K562 (cell line): ENCODE data around the gene SIRPB2. TPM values are rescaled to one million over a fixed set of nuclear protein-coding genes. Genes with fewer than 3 reads are reported as not detected.

Experiments
- ATF1 ChIP-seq, 2 experiments: fragments of 450-650 bp in 1 of 2; IDR thresholded peaks; 2 replicates each; pipeline ENCODE4 v1.6.1; 2016; ENCODE audit warnings: missing compliant biosample characterization in 1 of 2, missing genetic modification characterization in 1 of 2
- ATF6 ChIP-seq: sonication (generic); formaldehyde crosslinking; IDR thresholded peaks from 2 replicates; pipeline ENCODE4 v1.4.0; 2020; ENCODE audit warnings: mild to moderate bottlenecking, missing genetic modification reagents
- ATF7 ChIP-seq: fragments of 450-650 bp; IDR thresholded peaks from 2 replicates; pipeline ENCODE4 v1.7.1; 2014; ENCODE audit warnings: mild to moderate bottlenecking, moderate library complexity
- C11orf30 ChIP-seq: fragments of 450-650 bp; IDR thresholded peaks from 2 replicates; pipeline ENCODE4 v1.6.1; 2016; ENCODE audit warnings: low read depth, mild to moderate bottlenecking
- CC2D1A ChIP-seq: fragments of 450-650 bp; IDR thresholded peaks from 2 replicates; pipeline ENCODE4 v1.6.1; 2017; ENCODE audit warnings: mild to moderate bottlenecking
- E2F1 ChIP-seq: sonication (generic); formaldehyde crosslinking; IDR thresholded peaks from 2 replicates; pipeline ENCODE4 v1.8.1; 2023; ENCODE audit warnings: mild to moderate bottlenecking, missing genetic modification reagents, moderate library complexity
- ERF ChIP-seq: fragments of 450-650 bp; formaldehyde crosslinking; IDR thresholded peaks from 2 replicates; pipeline ENCODE4 v1.4.0; 2020; ENCODE audit warnings: mild to moderate bottlenecking, mixed read lengths
- FOS ChIP-seq: IDR thresholded peaks from 3 replicates; pipeline ENCODE4 v1.6.1; 2011; ENCODE audit not compliant: insufficient read length; ENCODE audit errors: extremely low read depth
- JUND ChIP-seq, 2 experiments: IDR thresholded peaks; 2 replicates in 1 of 2; 3 replicates in 1 of 2; pipeline ENCODE4 v1.6.1; 2011; ENCODE audit warnings: borderline replicate concordance in 2 of 2, low read depth in 2 of 2, low read length in 2 of 2, improper control_type of control experiment in 1 of 2, missing biosample characterization in 1 of 2, missing genetic modification characterization in 1 of 2, missing genetic modification reagents in 1 of 2
- KLF10 ChIP-seq: fragments of 250-450 bp; sonication (Bioruptor Pico); IDR thresholded peaks from 2 replicates; pipeline ENCODE4 v1.6.1; 2021; ENCODE audit warnings: matching md5 sums
- LCOR ChIP-seq: sonication (generic); formaldehyde crosslinking; IDR thresholded peaks from 2 replicates; pipeline ENCODE4 v1.8.0; 2022; ENCODE audit warnings: mild to moderate bottlenecking, missing genetic modification reagents
- LEF1 ChIP-seq: fragments of 450-650 bp; IDR thresholded peaks from 2 replicates; pipeline ENCODE4 v1.6.1; 2016; ENCODE audit warnings: mild to moderate bottlenecking
- MEF2D ChIP-seq: conservative IDR thresholded peaks from 2 replicates; pipeline ENCODE4 v1.6.1; 2016; ENCODE audit warnings: low read depth, missing genetic modification characterization, missing compliant biosample characterization
- NR2C2 ChIP-seq, 2 experiments: fragments of 200-800 bp in 1 of 2; sonication (Bioruptor generic) in 1 of 2; sonication (generic) in 1 of 2; formaldehyde crosslinking in 1 of 2; IDR thresholded peaks; 2 replicates each; pipeline versions ENCODE4 v1.6.1 to v1.8.0; 2016 to 2022; ENCODE audit warnings: mild to moderate bottlenecking in 1 of 2, missing compliant biosample characterization in 1 of 2, missing genetic modification characterization in 1 of 2, missing genetic modification reagents in 1 of 2
- PHF8 ChIP-seq: fragments of 200-600 bp; sonication (generic); IDR thresholded peaks from 2 replicates; pipeline ENCODE4 v1.6.1; 2012; ENCODE audit warnings: mixed run types, mild to moderate bottlenecking, inconsistent platforms, low read length, moderate library complexity, borderline replicate concordance
- POLR2AphosphoS2 ChIP-seq: IDR thresholded peaks from 2 replicates; pipeline ENCODE4 v1.6.1; 2012; ENCODE audit warnings: low read length, improper control_type of control experiment
- TAF15 ChIP-seq: fragments of 200-400 bp; formaldehyde crosslinking; IDR thresholded peaks from 2 replicates; pipeline ENCODE4 v1.6.1; 2017; ENCODE audit warnings: mild to moderate bottlenecking, low read depth, low read length, moderate library complexity
- TCF3 ChIP-seq: sonication (generic); formaldehyde crosslinking; IDR thresholded peaks from 2 replicates; pipeline ENCODE4 v1.4.0; 2020; ENCODE audit warnings: mild to moderate bottlenecking, missing genetic modification reagents
- TEAD4 ChIP-seq, 2 experiments: sonication (generic) in 1 of 2; formaldehyde crosslinking in 1 of 2; IDR thresholded peaks; 2 replicates each; pipeline versions ENCODE4 v1.6.1 to v1.8.0; 2012 to 2022; ENCODE audit warnings: borderline replicate concordance in 1 of 2, inconsistent platforms in 1 of 2, low read length in 1 of 2, mild to moderate bottlenecking in 1 of 2, missing genetic modification reagents in 1 of 2
- TRIM24 ChIP-seq, 2 experiments: fragments of 450-650 bp; IDR thresholded peaks; 2 replicates each; pipeline ENCODE4 v1.6.1; 2016
- ZFP36 ChIP-seq: fragments of 150-350 bp; IDR thresholded peaks from 2 replicates; pipeline ENCODE4 v1.6.1; 2018; ENCODE audit warnings: low read length, low read depth; ENCODE audit not compliant: partially characterized antibody
- ZNF146 ChIP-seq: IDR thresholded peaks from one replicate; pipeline ENCODE4 v1.6.1; 2018; ENCODE audit warnings: missing compliant biosample characterization; ENCODE audit not compliant: unreplicated experiment
- ZNF263 ChIP-seq: sonication (generic); formaldehyde crosslinking; IDR thresholded peaks from 2 replicates; pipeline ENCODE4 v1.8.0; 2022; ENCODE audit warnings: mild to moderate bottlenecking, missing genetic modification reagents, borderline replicate concordance
- ZNF324 ChIP-seq: fragments of 250-450 bp; sonication (Bioruptor Pico); IDR thresholded peaks from 2 replicates; pipeline ENCODE4 v1.4.0; 2020; ENCODE audit warnings: mild to moderate bottlenecking
- ZNF830 ChIP-seq: fragments of 250-450 bp; sonication (Bioruptor Pico); IDR thresholded peaks from 2 replicates; pipeline ENCODE4 v1.5.0; 2021; ENCODE audit warnings: mild to moderate bottlenecking
- polyA plus RNA-seq, 8 experiments: library from polyadenylated mRNA; depleted of rRNA in 4 of 8; stranded (reverse) in 5 of 8; unstranded in 3 of 8; fragments of >200 nt; fragmentation: Nextera tagmentation in 2 of 8; fragmentation: Illumina TruSeq in 1 of 8; extraction: Ambion mirVana in 2 of 8; extraction: Trizol in 1 of 8; gene quantifications; 2 replicates each; pipeline versions ENCODE4 v1.2.1 to v1.2.3, GENCODE V29; 2011 to 2014; ENCODE audit warnings: inconsistent platforms in 1 of 8, missing spikeins in 1 of 8
- total RNA-seq, 7 experiments: library from RNA; depleted of rRNA in 6 of 7; stranded (reverse); fragments of >200 nt in 6 of 7; fragmentation: Illumina TruSeq in 2 of 7; extraction: Trizol in 2 of 7; gene quantifications; 2 replicates each; pipeline versions ENCODE4 v1.2.1 to v1.2.3, GENCODE V29; 2011 to 2021; ENCODE audit warnings: low replicate concordance in 1 of 7

Gene SIRPB2
- total and polyA plus RNA-seq, 9 of the 15 experiments (the other 6 are each of a cell fraction or from before 2014, with no cell fraction given) = 0.07 TPM; not detected in 7

- TF ChIP-seq ERF (CRISPR knock-in tag) (0 out of 2 replicates have a peak, but pooled peaks have one; percentile 31), TRIM24 (IDR thresholded peaks at IDR 0.05) (peak in 1 of 2 experiments; percentile 53; a peak in 2 of 4 replicates), KLF10 (CRISPR knock-in tag) (no peak), ATF6 (peak; percentile 41; the same call in 1 of the 2 replicates), ZNF146 (CRISPR knock-in tag) (no peak), LCOR (CRISPR knock-in tag) (peak; percentile 91; the same call in 1 of the 2 replicates), FOS (peak; percentile 69), ZNF263 (peak; percentile 51; the same call in 1 of the 2 replicates), CC2D1A (peak; percentile 75; the same call in 1 of the 2 replicates), C11orf30 (0 out of 2 replicates have a peak, but pooled peaks have one; percentile 4), ZNF830 (no peak), E2F1 (peak; percentile 96), PHF8 (peak; percentile 54; the same call in 1 of the 2 replicates), JUND (IDR thresholded peaks at IDR 0.05; ENCODE audit: borderline replicate concordance, low read depth, low read length) (peak; percentile 13; the same call in 1 of the 2 replicates), JUND (tag; IDR thresholded peaks at IDR 0.05; ENCODE audit: borderline replicate concordance, low read depth, low read length) (no peak), ZNF324 (no peak), ATF7 (peak; percentile 54; the same call in 1 of the 2 replicates), TCF3 (CRISPR knock-in tag) (peak; percentile 64), TAF15 (no peak), TEAD4 (IDR thresholded peaks at IDR 0.05; ENCODE audit: low read length) (peak; percentile 44; the same call in 1 of the 2 replicates), TEAD4 (CRISPR knock-in tag; IDR thresholded peaks at IDR 0.05; ENCODE audit: borderline replicate concordance) (no peak), NR2C2 (CRISPR knock-in tag; IDR thresholded peaks at IDR 0.05) (no peak), NR2C2 (tag; IDR thresholded peaks at IDR 0.05) (no peak; the same call in 1 of the 2 replicates), LEF1 (peak; percentile 43; the same call in 1 of the 2 replicates), ZFP36 (peak; percentile 70), POLR2AphosphoS2 (0 out of 2 replicates have a peak, but pooled peaks have one; percentile 39), MEF2D (tag) (no peak), ATF1 (CRISPR knock-in tag; IDR thresholded peaks at IDR 0.05) (no peak), ATF1 (tag; IDR thresholded peaks at IDR 0.05) (peak; percentile 65)
These were observed 23.7 kb downstream of the SIRPB2 start (continued) for GRCh38 chr20:1467355-1468116.
